GM23338 (cell line): ENCODE data around the gene CMC4. TPM values are rescaled to one million over a fixed set of nuclear protein-coding genes. Genes with fewer than 3 reads are reported as not detected.

Experiments used
- ATAC-seq: fragments of 200-7000 bp; cut with Tn5 transposase; 3 replicates; pipeline ENCODE4 v1.9.1; 2020
- DNase-seq: peaks from one replicate; pipeline ENCODE4 v3.0.0-alpha.2; 2015; ENCODE audit warnings: low spot score
- H2AFZ ChIP-seq: fragments of 200-600 bp; sonication (generic); 2 replicates; pipeline ENCODE4 v1.8.0; 2016; ENCODE audit warnings: antibody characterized with exemption, mild to moderate bottlenecking, moderate library complexity
- H3F3A ChIP-seq: fragments of 200-600 bp; sonication (generic); replicated peaks from 2 replicates; pipeline ENCODE4 v1.8.0; 2017; ENCODE audit warnings: antibody characterized with exemption, mixed run types, low read depth
- H3K27ac ChIP-seq: fragments of 200-600 bp; sonication (generic); 2 replicates; pipeline ENCODE4 v1.6.1; 2016; ENCODE audit warnings: low read depth
- H3K27me3 ChIP-seq: fragments of 200-600 bp; sonication (generic); 2 replicates; pipeline ENCODE4 v1.8.0; 2016; ENCODE audit warnings: mild to moderate bottlenecking, mixed run types, moderate library complexity; ENCODE audit not compliant: insufficient read depth
- H3K36me3 ChIP-seq: fragments of 200-600 bp; sonication (generic); 2 replicates; pipeline ENCODE4 v1.8.0; 2016; ENCODE audit warnings: mild to moderate bottlenecking; ENCODE audit not compliant: insufficient read depth
- H3K4me1 ChIP-seq: fragments of 200-600 bp; sonication (generic); 2 replicates; pipeline ENCODE4 v1.8.0; 2016; ENCODE audit warnings: mild to moderate bottlenecking, moderate library complexity; ENCODE audit not compliant: insufficient read depth
- H3K4me2 ChIP-seq: fragments of 200-600 bp; sonication (generic); 2 replicates; pipeline ENCODE4 v1.7.1; 2017; ENCODE audit warnings: mixed run types
- H3K4me3 ChIP-seq: fragments of 200-600 bp; sonication (generic); 2 replicates; pipeline ENCODE4 v1.6.1; 2016; ENCODE audit warnings: mixed run types
- H3K79me2 ChIP-seq: fragments of 200-600 bp; sonication (generic); replicated peaks from 2 replicates; pipeline ENCODE4 v1.8.0; 2017; ENCODE audit warnings: mild to moderate bottlenecking; ENCODE audit not compliant: insufficient read depth
- H3K9me2 ChIP-seq: fragments of 200-600 bp; sonication (generic); 2 replicates; pipeline ENCODE4 v1.8.0; 2017; ENCODE audit not compliant: insufficient read depth
- H4K20me1 ChIP-seq: fragments of 200-600 bp; sonication (generic); replicated peaks from 2 replicates; pipeline ENCODE4 v1.8.0; 2017; ENCODE audit warnings: mild to moderate bottlenecking; ENCODE audit not compliant: insufficient read depth
- H3K27ac Mint-ChIP-seq: 2 replicates; pipeline ENCODE4 v1.8.0; 2020; ENCODE audit warnings: inconsistent platforms, mild to moderate bottlenecking, moderate library complexity, mixed read lengths
- H3K27me3 Mint-ChIP-seq: 3 replicates; pipeline ENCODE4 v1.8.0; 2022; ENCODE audit warnings: low read depth, mild to moderate bottlenecking, moderate library complexity, mixed read lengths, inconsistent platforms; ENCODE audit not compliant: insufficient read depth, poor library complexity
- H3K36me3 Mint-ChIP-seq: 3 replicates; pipeline ENCODE4 v1.8.0; 2021; ENCODE audit warnings: low read depth, mild to moderate bottlenecking, inconsistent platforms, moderate library complexity, mixed read lengths
- H3K4me1 Mint-ChIP-seq: 3 replicates; pipeline ENCODE4 v1.8.0; 2020; ENCODE audit warnings: mild to moderate bottlenecking, inconsistent platforms, mixed read lengths
- H3K4me3 Mint-ChIP-seq: 3 replicates; pipeline ENCODE4 v1.8.0; 2021; ENCODE audit warnings: moderate library complexity, mild to moderate bottlenecking, inconsistent platforms, mixed read lengths
- H3K9me3 Mint-ChIP-seq: 3 replicates; pipeline ENCODE4 v1.8.0; 2020; ENCODE audit warnings: moderate library complexity, mild to moderate bottlenecking, inconsistent platforms, mixed read lengths
- CREB1 ChIP-seq: fragments of 250-450 bp; sonication (Bioruptor Pico); IDR thresholded peaks from 2 replicates; pipeline ENCODE4 v1.5.0; 2020; ENCODE audit warnings: low read depth, mild to moderate bottlenecking, moderate library complexity
- EZH2 ChIP-seq: fragments of 200-600 bp; sonication (generic); IDR thresholded peaks from one replicate; pipeline ENCODE4 v1.8.0; 2017; ENCODE audit warnings: antibody characterized with exemption, mild to moderate bottlenecking, low read depth; ENCODE audit not compliant: unreplicated experiment
- EZH2phosphoT487 ChIP-seq: fragments of 200-600 bp; sonication (generic); IDR thresholded peaks from one replicate; pipeline ENCODE4 v1.8.1; 2018; ENCODE audit warnings: antibody characterized with exemption; ENCODE audit not compliant: unreplicated experiment
- JUNB ChIP-seq: IDR thresholded peaks from one replicate; pipeline ENCODE4 v1.6.1; 2016; ENCODE audit warnings: antibody characterized with exemption; ENCODE audit not compliant: unreplicated experiment
- NANOG ChIP-seq: IDR thresholded peaks from 2 replicates; pipeline ENCODE4 v1.6.1; 2016; ENCODE audit warnings: antibody characterized with exemption, borderline replicate concordance
- POLR2AphosphoS5 ChIP-seq: IDR thresholded peaks from 2 replicates; pipeline ENCODE4 v1.6.1; 2016; ENCODE audit warnings: antibody characterized with exemption, low read depth
- STAT1 ChIP-seq: IDR thresholded peaks from one replicate; pipeline ENCODE4 v1.6.1; 2016; ENCODE audit warnings: antibody characterized with exemption; ENCODE audit not compliant: unreplicated experiment
- ZNF114 ChIP-seq: fragments of 250-450 bp; sonication (Bioruptor Pico); IDR thresholded peaks from 2 replicates; pipeline ENCODE4 v1.5.0; 2020; ENCODE audit warnings: mild to moderate bottlenecking, moderate library complexity
- ZNF331 ChIP-seq: fragments of 250-450 bp; sonication (Bioruptor Pico); IDR thresholded peaks from 2 replicates; pipeline ENCODE4 v1.5.0; 2020; ENCODE audit warnings: low read depth, mild to moderate bottlenecking, moderate library complexity
- polyA plus RNA-seq: library from polyadenylated mRNA; unstranded; fragments of >200 nt; fragmentation: Nextera tagmentation; extraction: Ambion mirVana; gene quantifications from 2 replicates; pipeline ENCODE4 v1.2.1, GENCODE V29; 2016
- total RNA-seq: library from RNA; depleted of rRNA; stranded (reverse); fragments of >200 nt; shearing (Covaris generic); gene quantifications from 2 replicates; pipeline ENCODE4 v1.2.3, GENCODE V29; 2014
- TF ChIP-seq, protein P1 (sequence below): IDR thresholded peaks from 2 replicates; pipeline ENCODE4 v1.6.1; 2016; ENCODE audit warnings: antibody characterized with exemption
- TF ChIP-seq, protein P2 (sequence below): fragments of 250-450 bp; sonication (Bioruptor Pico); IDR thresholded peaks from 2 replicates; pipeline ENCODE4 v1.5.0; 2020; ENCODE audit warnings: mild to moderate bottlenecking, moderate library complexity
- TF ChIP-seq, protein P3 (sequence below): IDR thresholded peaks from one replicate; pipeline ENCODE4 v1.6.1; 2018; ENCODE audit warnings: antibody characterized with exemption; ENCODE audit not compliant: unreplicated experiment
- TF ChIP-seq, protein P4 (sequence below), 2 experiments: fragments of 200-600 bp in 1 of 2; sonication (generic) in 1 of 2; conservative IDR thresholded peaks; 2 replicates each; pipeline versions ENCODE4 v1.5.1 to v1.6.1; 2016 to 2017; ENCODE audit warnings: antibody characterized with exemption in 2 of 2, low read depth in 2 of 2, mild to moderate bottlenecking in 2 of 2, moderate library complexity in 1 of 2

The CMC4 gene
- total and polyA plus RNA-seq, 2 experiments from 2014 or later = 9.9 to 16.3 TPM

DNA sequence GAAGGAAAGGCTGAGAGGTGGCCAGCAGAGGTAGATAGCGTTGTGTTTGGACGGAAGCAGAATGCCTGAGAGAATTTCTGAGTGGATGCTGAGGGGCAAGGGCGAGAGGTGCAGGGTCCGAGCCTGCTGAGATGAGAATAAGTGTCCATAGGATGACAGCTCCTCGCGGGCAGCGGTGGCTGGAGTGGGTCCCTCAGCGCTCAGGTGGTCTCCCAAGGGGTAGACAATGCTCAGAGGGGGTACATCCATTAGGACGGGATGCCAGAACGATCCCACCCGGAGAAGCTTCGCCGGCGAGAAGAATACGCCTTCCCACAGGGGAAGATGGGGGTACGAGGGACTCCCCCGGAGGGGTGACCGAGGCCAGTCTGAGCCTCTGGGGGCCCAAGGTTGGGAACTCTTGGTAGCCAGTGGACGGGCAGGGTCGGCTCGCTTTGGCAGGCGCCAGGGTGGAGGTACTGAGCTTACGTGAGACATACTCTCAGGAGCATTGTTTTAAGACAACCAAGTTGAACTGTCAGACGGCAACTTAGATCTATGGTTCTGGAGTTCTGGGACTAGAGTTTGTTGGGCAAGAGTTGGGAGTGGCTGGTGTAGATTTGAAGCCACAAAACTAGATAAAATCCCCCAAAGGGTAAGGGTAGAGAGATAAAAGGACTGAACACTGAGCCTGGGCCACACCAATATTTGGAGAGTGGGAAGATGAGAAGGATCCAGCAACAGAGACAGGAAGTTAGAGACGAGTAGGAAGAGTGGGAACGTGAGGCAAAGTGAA, 16.2 kb upstream of the CMC4 start:
- H4K20me1 ChIP-seq = no peaks in the 10 kb centered on the region
- H3K27ac Mint-ChIP-seq = no peak overlapping the region
- ATAC-seq (no peak), DNase-seq (no peak)
- H3K79me2 ChIP-seq = no peaks in the 10 kb centered on the region
- H3F3A ChIP-seq = no peaks in the 10 kb centered on the region
- no peaks in the 10 kb centered on the region for H3K27me3 ChIP-seq
- H3K36me3 Mint-ChIP-seq = peaks cover 18% of the 10 kb centered on the region
- H3K27me3 Mint-ChIP-seq = peaks cover 3% of the 10 kb centered on the region
- no peaks in the 10 kb centered on the region for H3K9me3 Mint-ChIP-seq
- H3K4me1 Mint-ChIP-seq = no peaks in the 10 kb centered on the region
- no peaks in the 10 kb centered on the region for H3K4me1 ChIP-seq
- no peak overlapping the region for H3K27ac ChIP-seq
- H3K36me3 ChIP-seq = no peaks in the 10 kb centered on the region
- no peak overlapping the region for H3K4me2 ChIP-seq
- no peaks in the 10 kb centered on the region for H3K9me2 ChIP-seq
- no peak overlapping the region for H3K4me3 ChIP-seq
- TF ChIP-seq EZH2phosphoT487 = no peak
- TF ChIP-seq, protein P1, sequence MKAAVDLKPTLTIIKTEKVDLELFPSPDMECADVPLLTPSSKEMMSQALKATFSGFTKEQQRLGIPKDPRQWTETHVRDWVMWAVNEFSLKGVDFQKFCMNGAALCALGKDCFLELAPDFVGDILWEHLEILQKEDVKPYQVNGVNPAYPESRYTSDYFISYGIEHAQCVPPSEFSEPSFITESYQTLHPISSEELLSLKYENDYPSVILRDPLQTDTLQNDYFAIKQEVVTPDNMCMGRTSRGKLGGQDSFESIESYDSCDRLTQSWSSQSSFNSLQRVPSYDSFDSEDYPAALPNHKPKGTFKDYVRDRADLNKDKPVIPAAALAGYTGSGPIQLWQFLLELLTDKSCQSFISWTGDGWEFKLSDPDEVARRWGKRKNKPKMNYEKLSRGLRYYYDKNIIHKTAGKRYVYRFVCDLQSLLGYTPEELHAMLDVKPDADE = no peak
- no peak for TF ChIP-seq POLR2AphosphoS5
- TF ChIP-seq NANOG = no peak
- TF ChIP-seq, protein P2, sequence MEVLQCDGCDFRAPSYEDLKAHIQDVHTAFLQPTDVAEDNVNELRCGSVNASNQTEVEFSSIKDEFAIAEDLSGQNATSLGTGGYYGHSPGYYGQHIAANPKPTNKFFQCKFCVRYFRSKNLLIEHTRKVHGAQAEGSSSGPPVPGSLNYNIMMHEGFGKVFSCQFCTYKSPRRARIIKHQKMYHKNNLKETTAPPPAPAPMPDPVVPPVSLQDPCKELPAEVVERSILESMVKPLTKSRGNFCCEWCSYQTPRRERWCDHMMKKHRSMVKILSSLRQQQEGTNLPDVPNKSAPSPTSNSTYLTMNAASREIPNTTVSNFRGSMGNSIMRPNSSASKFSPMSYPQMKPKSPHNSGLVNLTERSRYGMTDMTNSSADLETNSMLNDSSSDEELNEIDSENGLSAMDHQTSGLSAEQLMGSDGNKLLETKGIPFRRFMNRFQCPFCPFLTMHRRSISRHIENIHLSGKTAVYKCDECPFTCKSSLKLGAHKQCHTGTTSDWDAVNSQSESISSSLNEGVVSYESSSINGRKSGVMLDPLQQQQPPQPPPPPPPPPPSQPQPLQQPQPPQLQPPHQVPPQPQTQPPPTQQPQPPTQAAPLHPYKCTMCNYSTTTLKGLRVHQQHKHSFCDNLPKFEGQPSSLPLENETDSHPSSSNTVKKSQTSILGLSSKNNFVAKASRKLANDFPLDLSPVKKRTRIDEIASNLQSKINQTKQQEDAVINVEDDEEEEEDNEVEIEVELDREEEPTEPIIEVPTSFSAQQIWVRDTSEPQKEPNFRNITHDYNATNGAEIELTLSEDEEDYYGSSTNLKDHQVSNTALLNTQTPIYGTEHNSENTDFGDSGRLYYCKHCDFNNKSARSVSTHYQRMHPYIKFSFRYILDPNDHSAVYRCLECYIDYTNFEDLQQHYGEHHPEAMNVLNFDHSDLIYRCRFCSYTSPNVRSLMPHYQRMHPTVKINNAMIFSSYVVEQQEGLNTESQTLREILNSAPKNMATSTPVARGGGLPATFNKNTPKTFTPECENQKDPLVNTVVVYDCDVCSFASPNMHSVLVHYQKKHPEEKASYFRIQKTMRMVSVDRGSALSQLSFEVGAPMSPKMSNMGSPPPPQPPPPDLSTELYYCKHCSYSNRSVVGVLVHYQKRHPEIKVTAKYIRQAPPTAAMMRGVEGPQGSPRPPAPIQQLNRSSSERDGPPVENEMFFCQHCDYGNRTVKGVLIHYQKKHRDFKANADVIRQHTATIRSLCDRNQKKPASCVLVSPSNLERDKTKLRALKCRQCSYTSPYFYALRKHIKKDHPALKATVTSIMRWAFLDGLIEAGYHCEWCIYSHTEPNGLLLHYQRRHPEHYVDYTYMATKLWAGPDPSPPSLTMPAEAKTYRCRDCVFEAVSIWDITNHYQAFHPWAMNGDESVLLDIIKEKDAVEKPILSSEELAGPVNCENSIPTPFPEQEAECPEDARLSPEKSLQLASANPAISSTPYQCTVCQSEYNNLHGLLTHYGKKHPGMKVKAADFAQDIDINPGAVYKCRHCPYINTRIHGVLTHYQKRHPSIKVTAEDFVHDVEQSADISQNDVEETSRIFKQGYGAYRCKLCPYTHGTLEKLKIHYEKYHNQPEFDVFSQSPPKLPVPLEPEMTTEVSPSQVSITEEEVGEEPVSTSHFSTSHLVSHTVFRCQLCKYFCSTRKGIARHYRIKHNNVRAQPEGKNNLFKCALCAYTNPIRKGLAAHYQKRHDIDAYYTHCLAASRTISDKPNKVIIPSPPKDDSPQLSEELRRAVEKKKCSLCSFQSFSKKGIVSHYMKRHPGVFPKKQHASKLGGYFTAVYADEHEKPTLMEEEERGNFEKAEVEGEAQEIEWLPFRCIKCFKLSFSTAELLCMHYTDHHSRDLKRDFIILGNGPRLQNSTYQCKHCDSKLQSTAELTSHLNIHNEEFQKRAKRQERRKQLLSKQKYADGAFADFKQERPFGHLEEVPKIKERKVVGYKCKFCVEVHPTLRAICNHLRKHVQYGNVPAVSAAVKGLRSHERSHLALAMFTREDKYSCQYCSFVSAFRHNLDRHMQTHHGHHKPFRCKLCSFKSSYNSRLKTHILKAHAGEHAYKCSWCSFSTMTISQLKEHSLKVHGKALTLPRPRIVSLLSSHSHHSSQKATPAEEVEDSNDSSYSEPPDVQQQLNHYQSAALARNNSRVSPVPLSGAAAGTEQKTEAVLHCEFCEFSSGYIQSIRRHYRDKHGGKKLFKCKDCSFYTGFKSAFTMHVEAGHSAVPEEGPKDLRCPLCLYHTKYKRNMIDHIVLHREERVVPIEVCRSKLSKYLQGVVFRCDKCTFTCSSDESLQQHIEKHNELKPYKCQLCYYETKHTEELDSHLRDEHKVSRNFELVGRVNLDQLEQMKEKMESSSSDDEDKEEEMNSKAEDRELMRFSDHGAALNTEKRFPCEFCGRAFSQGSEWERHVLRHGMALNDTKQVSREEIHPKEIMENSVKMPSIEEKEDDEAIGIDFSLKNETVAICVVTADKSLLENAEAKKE (CRISPR knock-in tag) = no peak
- no peak for TF ChIP-seq STAT1
- TF ChIP-seq CREB1 (CRISPR knock-in tag) = no peak
- no peak for TF ChIP-seq JUNB
- TF ChIP-seq, protein P3, sequence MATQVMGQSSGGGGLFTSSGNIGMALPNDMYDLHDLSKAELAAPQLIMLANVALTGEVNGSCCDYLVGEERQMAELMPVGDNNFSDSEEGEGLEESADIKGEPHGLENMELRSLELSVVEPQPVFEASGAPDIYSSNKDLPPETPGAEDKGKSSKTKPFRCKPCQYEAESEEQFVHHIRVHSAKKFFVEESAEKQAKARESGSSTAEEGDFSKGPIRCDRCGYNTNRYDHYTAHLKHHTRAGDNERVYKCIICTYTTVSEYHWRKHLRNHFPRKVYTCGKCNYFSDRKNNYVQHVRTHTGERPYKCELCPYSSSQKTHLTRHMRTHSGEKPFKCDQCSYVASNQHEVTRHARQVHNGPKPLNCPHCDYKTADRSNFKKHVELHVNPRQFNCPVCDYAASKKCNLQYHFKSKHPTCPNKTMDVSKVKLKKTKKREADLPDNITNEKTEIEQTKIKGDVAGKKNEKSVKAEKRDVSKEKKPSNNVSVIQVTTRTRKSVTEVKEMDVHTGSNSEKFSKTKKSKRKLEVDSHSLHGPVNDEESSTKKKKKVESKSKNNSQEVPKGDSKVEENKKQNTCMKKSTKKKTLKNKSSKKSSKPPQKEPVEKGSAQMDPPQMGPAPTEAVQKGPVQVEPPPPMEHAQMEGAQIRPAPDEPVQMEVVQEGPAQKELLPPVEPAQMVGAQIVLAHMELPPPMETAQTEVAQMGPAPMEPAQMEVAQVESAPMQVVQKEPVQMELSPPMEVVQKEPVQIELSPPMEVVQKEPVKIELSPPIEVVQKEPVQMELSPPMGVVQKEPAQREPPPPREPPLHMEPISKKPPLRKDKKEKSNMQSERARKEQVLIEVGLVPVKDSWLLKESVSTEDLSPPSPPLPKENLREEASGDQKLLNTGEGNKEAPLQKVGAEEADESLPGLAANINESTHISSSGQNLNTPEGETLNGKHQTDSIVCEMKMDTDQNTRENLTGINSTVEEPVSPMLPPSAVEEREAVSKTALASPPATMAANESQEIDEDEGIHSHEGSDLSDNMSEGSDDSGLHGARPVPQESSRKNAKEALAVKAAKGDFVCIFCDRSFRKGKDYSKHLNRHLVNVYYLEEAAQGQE = no peak
- TF ChIP-seq, protein P4, sequence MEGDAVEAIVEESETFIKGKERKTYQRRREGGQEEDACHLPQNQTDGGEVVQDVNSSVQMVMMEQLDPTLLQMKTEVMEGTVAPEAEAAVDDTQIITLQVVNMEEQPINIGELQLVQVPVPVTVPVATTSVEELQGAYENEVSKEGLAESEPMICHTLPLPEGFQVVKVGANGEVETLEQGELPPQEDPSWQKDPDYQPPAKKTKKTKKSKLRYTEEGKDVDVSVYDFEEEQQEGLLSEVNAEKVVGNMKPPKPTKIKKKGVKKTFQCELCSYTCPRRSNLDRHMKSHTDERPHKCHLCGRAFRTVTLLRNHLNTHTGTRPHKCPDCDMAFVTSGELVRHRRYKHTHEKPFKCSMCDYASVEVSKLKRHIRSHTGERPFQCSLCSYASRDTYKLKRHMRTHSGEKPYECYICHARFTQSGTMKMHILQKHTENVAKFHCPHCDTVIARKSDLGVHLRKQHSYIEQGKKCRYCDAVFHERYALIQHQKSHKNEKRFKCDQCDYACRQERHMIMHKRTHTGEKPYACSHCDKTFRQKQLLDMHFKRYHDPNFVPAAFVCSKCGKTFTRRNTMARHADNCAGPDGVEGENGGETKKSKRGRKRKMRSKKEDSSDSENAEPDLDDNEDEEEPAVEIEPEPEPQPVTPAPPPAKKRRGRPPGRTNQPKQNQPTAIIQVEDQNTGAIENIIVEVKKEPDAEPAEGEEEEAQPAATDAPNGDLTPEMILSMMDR (conservative IDR thresholded peaks at IDR 0.05; ENCODE audit: low read depth in 2 of 2) = no peak
- TF ChIP-seq EZH2 = no peak
- TF ChIP-seq ZNF114 (CRISPR knock-in tag) = no peak
- TF ChIP-seq ZNF331 (CRISPR knock-in tag) = no peak
- H3K4me3 Mint-ChIP-seq = no peak overlapping the region
- H2AFZ ChIP-seq = no peak overlapping the region
